AG20443 (cell line): ENCODE measurements around the gene CBX6.

Experiments used
- DNase-seq: peaks from one replicate; pipeline ENCODE4 v3.0.0; 2012; ENCODE audit warnings: low spot score, mixed read lengths

CBX6 gene

DNA sequence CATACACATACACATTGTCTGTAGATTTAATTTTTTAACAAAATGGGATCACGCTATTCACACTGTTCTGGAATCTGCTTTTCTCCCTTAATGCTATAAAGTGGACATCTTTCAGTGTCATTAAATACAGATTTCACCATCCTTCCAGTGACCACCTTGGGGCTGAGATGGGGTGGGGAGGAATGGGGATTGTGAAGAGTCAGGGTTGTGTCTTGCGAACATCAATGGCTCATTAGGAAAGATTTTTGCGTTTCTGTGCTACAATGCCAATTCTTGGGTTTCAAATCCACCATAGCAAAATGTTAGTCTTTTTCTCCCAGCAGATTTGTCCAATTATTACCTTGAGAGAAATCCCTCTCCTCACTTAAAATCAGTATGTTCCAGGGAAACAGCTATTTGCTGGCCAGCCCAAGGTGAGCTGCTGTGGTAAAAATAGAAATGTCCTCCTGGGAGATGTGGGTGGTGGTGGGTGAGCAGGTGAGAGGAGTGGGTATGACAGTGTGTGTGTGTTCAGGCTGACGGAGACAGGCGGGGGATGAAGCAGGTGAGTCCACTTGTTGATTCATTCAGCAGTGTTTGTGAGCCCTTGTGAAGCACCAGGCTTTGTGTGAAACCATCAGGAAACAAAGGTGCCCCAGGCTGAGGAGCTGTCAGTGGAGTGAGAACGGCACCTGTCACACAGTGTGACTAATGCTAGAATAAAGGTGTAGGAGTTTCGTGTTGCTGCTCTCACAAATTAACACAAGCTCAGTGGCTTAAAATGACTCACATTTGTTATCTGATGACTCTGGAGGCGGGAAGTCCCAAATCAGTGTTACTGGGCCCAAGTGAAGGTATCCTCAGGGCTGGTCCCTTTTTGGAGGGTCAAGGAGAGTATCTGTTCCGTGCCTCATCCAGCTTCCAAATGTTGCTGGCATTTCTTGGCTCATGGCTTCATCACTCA, 1.7 kb upstream of the CBX6 start:
- no peak for DNase-seq

DNA sequence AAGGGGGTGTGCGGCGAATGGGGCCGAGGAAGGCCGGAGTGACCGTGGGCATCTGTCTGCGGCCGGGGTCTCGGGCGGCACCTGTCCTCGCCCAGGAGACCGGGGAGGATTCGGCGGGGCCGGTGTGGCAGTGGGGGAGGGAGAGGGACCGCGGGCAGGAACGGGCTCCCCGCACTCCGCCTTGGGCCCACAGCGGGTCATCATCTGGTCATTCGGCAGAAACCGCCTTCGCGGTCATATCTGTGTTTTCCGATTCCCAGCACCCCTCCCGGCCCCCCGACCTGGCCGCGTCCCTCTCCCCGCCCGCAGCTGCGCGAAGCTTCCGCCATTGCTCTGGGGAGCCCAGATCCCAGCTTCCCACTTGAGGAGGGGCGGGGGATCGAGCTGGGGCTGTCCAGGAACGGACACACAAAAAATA, 824 bp upstream of the CBX6 start:
- DNase-seq = peak; percentile 71

DNA sequence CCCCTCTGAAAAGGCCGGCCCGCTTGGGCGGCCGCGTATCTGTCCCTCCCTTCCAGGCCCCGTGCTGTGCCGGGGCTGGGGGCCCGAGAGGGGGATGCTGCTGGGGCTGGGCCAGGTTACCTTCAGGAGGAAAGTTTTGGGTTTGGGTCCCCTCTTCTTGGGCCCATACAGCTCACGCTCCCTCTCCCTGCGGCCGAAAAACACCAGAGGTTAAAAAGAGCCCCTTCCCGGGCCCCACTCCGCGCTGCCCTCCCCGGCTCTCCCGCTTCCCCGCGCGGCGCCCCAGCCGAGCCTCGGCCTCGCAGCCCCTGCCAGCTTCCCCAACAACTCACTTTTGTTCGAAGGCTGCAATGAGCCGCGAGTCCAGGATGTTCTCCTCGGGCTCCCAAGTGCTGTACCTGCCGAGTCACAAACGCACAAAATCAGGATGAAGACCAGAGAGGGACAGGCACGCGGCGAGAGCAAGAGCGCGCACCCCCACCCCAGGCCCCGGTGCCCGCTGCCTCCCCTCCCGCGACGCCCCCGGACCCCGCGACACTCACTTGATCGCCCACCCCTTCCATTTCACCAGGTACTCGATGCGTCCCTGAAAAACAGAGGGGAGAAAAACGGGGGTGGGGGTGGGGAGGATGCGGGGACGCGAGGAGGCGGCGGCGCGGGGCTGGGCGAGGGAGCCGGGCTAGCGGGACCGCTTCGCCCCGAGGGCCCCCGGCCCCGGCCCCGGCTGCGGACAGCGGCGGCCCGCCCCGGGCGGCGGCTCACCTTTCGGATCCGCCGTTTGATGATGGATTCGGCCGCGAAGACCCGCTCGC, 450 bp downstream of the CBX6 start:
- DNase-seq = peak; percentile 29

DNA sequence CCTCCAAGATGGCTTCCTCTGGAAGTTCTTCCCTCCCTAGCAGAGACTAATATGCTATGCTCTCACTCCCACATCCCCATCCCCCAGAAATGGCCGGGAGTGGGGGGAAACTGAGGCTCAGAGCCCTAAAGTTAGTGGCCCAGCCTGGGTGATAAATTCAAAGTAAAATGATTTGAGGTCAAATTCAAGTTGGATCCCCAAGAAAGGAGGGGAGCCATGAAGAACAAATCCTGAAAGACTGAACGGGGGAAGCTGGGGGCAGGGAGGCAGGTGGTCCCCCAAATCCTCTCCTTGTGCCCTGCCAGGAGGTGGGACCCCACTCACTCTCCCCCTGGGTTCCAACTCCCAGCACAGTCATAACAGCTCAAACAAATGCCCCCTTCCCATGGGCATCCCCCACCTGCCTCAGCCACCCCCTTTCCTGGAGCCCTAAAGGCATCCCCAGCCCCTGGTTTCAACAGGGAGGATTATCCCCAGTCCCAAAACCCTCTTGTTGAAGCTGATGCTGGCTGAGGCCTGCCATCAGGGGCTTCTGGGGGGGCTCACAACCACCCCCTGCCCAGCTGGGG, 1.1 kb downstream of the CBX6 start:
- DNase-seq = peak; percentile 5

DNA sequence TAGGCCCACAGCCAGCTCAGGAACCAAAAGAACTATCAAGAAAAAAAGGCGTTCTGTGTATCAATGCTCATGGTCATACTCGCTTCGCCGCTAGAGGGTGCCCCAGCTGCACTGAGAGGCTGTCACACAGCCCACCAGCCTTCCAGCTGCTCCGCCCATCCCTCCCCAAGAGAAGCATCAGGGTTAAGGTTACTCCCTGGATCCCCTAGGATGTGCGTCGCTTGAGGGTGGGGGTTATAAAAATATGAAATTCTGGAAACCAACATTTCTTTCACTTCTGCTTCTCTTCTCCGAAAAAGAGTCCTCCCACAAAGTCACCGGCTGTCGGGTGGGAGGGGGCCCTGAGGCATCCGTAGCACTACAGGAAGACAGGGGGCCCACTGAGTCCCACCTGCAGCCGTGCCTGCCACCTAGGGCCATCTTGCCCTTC, 1.7 kb downstream of the CBX6 start:
- DNase-seq = peak; percentile 85

DNA sequence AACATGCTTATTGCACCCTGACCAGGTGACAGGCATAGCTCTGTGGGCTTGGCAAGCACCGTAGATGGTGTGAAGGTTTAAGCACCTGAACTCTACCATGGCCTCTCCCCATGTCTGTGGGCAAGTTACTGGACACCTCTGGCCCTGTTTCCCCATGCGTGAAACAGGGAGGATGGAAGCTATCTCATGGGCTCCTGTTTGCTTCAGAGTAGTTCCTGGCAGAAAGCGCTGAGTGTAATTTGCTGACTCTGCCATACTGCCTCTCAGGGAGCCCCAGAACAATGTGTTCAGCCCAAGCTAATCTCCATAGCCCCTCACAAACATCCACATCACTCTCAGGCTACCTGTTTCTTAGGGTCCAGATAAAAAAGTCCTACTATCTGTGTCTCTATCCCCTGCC, 2.4 kb downstream of the CBX6 start:
- DNase-seq = no peak

DNA sequence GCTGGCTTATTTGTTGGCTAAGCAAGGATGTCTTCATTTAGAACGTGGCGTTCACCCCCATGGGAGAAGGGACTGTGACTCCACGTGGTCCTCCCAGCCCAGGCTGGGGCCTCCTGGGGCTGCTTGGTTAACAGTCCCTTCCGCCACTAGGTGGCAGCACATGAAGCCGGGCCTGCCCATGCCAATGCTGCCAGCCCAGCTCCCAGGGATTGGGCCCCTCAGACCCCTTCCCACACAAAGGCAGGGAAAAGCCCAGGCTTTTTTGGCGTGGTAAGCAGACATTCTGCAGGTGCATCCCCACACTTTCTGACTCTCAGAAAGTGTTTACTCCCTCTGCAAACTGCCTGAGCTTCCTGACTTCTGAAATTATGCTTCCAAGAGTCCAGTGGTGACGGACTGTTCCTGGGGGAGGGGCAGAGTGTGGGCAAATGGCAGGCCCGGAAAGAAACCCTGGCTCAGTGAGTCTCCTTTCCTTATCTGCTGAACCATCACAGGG, 3.1 kb downstream of the CBX6 start:
- peak; percentile 87 for DNase-seq

DNA sequence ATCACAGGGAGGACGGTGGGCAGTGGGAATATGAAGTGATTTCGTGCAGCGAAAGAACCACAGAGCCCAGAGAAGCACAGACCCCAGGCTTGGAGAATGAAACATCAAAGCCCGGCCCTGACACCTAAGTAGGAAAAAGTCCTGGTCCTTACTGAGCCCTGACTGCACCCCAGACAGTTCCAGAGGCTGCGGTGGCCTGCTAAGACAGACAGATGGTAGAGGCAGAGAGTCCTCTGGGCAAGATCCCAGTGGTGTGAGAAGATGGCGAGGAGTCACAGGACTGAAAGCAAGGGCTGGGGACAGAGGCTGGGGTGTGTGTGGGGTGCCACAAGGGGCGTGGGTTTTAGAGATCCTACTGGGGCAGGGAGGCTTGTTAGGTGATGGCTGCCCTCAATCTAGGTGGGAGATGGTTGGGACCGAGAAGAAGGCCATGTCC, 3.7 kb downstream of the CBX6 start:
- DNase-seq = no peak

DNA sequence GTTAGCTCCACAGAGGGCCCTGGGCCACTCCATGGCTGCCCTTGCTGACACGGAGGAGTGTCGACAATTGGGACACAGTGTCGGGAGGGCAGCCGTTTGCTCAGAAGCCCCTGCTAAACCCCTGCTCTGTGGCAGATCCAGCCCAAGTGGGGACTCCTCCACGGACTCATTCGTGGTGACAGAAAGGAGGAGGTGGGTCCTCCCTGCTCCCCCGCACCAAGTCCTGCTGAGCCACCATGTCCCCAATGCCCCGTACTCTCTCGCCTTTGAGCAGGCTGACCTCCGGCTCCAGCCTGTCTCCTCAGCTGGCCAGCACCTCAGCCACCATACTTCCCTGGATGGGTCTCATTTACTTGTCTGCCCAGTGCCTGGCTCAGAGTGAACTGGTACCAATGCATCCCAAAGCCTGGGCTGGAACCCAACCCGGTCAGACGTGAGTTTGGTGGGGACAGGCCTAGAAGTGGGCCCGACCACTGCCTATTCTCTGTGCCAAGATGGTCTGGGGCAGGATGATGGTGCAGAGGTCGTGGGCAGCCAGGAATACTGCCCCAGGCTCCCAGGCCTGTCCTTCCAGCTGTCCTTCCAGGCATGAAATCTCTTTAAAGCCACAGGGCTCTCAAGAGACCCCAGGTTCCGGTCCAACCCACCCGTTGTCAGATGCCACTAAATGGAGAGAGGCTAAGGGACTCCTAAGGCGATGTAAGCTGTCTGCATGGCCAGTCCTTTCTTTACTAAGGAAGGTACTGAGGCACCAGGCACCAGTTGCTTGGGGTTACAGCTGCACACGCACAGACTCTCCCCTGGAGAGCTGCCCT, 4.3 kb downstream of the CBX6 start:
- DNase-seq = no peak

DNA sequence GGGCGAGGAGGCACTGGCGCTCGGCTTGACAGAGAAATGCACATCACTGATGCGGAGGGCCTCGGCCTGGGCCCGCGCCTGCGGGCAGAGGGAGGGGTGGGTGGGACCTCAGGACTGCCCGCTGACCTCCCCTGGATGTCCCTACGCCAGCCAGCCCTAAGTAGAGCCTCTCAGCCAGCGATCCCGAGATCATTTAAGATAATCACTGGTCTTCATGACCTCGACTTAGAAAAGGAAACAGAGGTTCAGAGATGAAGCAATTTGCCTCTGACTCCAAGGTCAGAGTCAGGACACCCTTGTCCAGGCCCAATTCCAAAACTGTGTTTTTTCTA, 4.9 kb downstream of the CBX6 start:
- DNase-seq = no peak

DNA sequence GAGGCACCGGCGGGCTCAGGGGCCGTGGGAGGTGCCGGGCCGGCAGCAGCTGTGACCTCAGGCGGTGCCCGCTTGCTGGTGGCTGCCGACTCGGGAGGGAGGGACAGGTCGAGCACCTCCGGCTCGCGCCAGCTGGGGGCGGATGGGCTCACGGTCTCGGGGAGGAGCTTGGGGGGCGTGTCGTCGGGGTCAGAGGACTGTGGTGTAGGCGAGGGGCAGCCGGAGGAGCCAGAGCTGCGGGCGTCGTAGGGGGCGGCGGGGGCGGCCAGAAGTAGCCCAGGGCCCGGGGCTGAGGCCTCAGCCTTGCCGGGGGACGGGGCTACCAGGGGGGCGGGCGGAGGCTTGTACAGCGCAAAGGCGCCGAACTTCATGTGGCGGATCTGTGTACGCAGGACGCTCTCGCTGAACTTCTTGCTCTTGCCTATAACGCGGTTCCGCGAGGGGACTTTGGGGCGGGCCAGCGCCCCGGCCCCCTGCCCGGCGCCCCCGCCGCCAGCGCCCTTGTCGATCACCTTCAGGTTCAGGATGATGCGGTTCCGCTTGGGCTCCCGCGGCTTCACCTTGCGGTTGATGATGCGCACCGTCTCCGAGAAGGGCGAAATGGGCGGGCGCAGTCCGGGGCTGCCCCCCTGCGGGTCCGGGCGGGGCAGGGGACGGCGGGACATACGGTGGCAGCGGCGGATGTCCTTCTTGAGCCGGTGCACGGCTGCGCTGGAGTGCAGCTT, 5.5 kb downstream of the CBX6 start:
- DNase-seq = no peak

DNA sequence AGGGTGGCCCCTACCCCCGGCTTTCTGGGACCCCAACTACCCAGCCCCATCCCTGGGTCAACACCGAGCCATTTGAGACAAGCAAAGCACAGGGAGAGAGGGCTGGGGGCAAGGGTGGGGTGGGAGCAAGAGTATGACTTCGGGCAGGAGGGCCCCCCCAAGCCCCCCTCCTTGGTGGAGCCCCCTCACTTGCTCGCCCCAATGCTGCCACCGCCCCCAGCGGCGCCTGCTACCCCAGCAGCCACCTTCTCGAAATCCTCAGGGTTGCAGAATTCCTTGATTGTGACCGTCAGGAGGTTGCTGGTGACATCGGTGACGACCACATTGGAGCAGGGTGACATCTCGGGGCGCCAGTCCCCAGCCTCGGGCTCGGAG, 6.0 kb downstream of the CBX6 start:
- DNase-seq = no peak

DNA sequence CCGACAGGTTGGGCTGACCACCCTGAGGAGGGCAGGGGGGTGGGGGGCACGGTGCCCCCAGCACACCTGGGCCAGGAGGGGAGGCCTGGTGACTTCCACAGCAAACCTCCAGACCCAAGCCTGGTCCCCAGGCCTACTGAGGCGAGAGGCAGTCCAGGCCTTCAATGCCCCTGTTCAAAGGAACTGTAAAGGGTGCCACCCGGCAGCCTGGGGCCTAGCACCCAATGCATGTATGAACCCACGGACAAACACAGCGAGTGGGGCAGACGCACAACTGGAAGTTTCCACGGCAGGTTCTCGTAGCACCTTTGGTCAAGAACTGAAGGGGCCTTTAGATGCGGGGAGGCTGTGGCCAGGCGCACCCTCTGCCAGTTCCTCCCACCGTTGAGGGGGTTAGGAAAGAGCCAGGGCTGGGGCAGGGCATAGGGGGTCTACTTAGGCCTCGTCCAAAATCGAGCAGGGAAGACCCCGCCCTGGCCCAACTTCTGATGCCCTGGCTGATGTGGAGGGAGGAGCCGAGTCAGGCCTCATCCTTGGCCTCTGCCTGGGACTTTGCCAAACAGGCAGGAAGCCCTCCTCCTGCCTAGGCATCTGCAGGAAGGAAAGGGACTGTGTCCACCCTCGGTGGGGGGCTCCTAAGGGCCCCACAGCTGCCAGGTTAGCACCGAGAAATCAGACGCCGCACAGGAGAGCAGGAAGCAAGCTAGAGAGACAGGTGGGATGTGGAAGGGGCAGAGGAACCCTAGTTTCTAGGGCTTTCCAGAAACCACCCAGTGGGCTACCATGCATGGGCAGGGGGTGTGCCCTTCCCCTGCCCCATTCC, 6.6 kb downstream of the CBX6 start:
- DNase-seq = no peak

DNA sequence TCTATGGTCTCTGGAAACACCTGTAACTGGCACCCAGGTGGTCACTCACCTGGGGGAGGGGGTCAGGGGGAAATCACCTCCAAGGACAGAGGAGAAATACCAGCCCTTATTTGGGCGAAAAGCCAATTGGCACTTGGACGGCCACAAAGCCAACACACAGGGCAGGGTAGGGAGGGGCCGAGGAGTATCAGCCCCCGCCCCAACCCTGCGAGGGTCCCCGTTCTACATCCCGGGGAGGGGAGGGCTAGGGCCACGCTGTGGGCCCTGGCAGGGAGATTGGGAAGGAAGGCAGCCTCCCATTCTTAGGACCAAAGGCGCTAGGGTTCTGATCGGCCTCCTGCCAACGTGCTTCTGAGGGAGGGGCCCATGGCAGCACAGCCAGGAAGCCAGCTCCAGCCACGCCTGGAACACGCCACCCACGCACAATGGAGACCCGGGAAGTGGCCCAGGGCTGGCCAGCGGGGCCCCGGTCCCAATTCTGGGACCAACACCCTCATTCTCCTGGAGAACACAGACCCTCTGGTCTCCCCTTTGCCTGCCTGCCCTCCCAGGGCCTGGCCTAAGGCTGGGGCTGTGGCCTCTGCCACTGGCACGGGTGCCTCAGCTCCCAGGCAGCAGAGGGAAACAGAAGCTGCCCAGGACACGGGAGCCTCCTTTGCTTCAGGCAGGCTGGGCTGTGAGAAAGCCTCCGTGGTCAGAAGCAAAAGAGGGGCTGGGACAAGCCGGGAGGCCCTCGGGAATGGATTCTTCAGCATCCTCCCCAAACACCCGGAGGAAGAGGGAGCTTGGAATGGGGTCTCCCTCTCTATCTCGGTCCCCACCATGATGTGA, 7.4 kb downstream of the CBX6 start:
- no peak for DNase-seq

DNA sequence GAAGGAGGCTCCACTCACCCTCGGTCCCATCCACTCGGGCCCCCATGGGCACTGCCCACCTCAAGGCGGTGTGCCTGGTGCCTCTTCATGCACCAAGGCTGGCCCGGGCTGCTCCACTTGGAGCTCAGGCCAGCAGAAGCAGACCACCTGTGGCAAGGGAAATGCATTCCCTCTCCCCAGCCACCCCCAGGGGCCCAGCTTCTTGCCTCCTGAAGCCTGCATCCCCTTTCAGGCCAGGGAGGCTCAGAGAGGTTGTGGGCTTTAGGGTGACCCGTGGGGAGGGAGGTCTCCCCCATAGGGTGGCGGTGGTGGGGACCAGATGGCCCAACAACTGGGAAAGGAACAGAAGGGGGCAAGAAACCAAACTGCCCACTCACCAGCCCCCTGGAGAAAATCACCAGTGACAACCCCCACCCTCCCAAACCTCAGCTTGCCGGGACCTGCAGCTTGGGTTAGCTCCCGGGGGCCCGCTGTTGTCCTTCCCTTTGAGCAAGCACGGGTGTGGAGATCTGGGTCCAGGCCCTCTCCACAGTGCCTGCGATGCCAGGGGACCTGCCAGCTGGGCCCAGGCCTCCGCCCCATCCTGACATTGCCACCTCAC, 8.4 kb downstream of the CBX6 start:
- DNase-seq = no peak

DNA sequence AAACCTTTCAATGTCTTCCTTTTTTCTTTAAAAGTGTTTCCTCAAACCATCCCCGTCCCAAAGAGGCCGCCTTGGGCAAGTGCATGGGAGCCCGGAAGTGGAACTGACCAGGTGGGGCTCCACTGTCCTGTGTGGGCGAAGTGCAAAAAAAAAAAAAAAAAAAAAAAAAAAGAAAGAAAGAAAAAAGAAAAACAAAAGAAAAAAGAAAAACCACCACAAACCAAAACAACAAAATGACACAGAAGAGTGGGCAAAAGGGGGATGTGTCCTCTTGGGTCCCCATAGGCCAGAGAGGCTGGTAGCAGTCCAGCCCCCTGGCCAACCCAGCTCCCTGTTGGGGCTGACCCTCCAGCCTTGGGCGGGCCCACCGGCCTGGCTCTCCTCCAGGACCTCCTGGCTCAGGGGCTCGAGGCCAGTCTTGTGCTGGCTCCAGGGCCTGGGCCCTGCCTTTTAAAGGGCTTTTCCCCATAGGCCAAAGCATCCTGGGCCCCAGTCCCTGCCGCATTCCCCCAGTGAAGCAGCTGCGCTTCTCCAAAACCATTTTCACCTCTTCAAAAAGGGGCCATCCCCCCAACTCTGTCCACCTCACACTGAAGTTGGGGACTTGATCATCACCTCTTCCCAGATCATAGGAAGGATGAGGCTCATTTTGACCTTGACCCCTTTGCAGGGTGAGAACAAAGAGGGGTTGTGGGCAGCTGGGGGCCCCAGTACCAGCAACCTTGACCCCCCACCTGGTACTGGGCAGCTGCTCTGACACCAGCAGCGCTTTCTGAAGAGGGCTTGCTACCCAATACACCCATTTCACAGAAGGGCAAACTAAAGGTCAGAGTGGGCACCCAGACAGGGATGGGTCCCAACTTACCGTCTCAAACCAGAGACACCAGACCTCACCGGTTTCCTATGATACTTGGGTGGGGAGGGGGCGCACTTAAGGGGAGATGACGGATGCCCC, 9.4 kb downstream of the CBX6 start:
- no peak for DNase-seq

DNA sequence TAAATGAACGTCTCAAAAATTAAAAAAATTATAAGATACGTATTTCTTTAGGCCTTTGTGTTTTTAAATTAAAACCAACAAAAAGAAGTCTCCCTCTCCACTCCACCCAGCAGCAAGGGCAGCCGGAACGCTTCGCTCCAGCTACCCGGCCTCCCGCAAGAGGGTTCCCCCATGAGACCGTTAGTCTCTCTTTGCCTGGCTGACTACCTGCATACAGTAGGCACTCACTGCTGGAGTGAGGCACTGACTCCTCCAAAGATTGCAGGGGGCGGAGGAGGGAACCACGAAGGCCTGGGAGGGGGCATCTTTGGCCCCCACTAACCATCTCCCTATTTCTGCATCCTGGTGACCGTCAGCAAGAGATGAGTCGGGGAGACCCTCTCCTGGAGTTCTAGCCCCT, 10.1 kb downstream of the CBX6 start:
- no peak for DNase-seq
